ENCODE data around the gene PARP12.

Gene PARP12

GRCh38 chr7:140060243-140060630 is 2.5 kb downstream of the PARP12 start (continued):
- TF ChIP-seq TSHZ2 (CRISPR knock-in tag; IDR thresholded peaks at IDR 0.05), result no peak
- no peak for TF ChIP-seq OSR1 (CRISPR knock-in tag; IDR thresholded peaks at IDR 0.05)
- no peak for TF ChIP-seq ZNF565 (CRISPR knock-in tag; conservative IDR thresholded peaks at IDR 0.05; ENCODE audit: low read depth)
- no peak for TF ChIP-seq RARB (CRISPR knock-in tag; IDR thresholded peaks at IDR 0.05)
- no peak for TF ChIP-seq ZC3H10 (CRISPR knock-in tag; IDR thresholded peaks at IDR 0.05)
- TF ChIP-seq CSDC2 (CRISPR knock-in tag; IDR thresholded peaks at IDR 0.05), result no peak
- no peak for TF ChIP-seq GLIS3 (CRISPR knock-in tag; IDR thresholded peaks at IDR 0.05)
- TF ChIP-seq BACH2 (CRISPR knock-in tag; IDR thresholded peaks at IDR 0.05; ENCODE audit: borderline replicate concordance), result no peak

- peak; percentile 68 for ATAC-seq
- TF ChIP-seq PPARA (CRISPR knock-in tag; IDR thresholded peaks at IDR 0.05; ENCODE audit: borderline replicate concordance) (no peak), TSHZ2 (CRISPR knock-in tag; IDR thresholded peaks at IDR 0.05) (peak; percentile 43; the same call in 1 of the 2 replicates), ISL1 (CRISPR knock-in tag; IDR thresholded peaks at IDR 0.05) (0 out of 2 replicates have a peak, but pooled peaks have one; percentile 12), CREB5 (CRISPR knock-in tag; IDR thresholded peaks at IDR 0.05; ENCODE audit: low read depth) (0 out of 2 replicates have a peak, but pooled peaks have one; percentile 31)
These were observed 3.2 kb downstream of the PARP12 start for GRCh38 chr7:140059273-140060242.

- no peak for ATAC-seq
- TF ChIP-seq ESRRG (CRISPR knock-in tag; IDR thresholded peaks at IDR 0.05) (no peak), POU6F1 (CRISPR knock-in tag; IDR thresholded peaks at IDR 0.05; ENCODE audit: borderline replicate concordance, low read depth) (no peak), ZFP30 (CRISPR knock-in tag; IDR thresholded peaks at IDR 0.05) (no peak)
These were observed 4.2 kb downstream of the PARP12 start for GRCh38 chr7:140058517-140058916.

- no peak for TF ChIP-seq PATZ1 (CRISPR knock-in tag; IDR thresholded peaks at IDR 0.05; ENCODE audit: borderline replicate concordance)
- ATAC-seq, result no peak
These were observed 5.6 kb downstream of the PARP12 start for GRCh38 chr7:140057143-140057535.
